ENCODE results near the gene ERICH2.

Gene ERICH2

GRCh38 chr2:170763232-170763631 is 6.9 kb upstream of the ERICH2 start:
- DNase-seq, result no peak

- no peak for DNase-seq
Observed at GRCh38 chr2:170764880-170765261, 5.3 kb upstream of the ERICH2 start.

GRCh38 chr2:170766693-170767092 is 3.5 kb upstream of the ERICH2 start:
- DNase-seq, result no peak

GRCh38 chr2:170770606-170771420 is 635 bp downstream of the ERICH2 start:
- DNase-seq, result no peak

GRCh38 chr2:170771421-170771937 is 1.3 kb downstream of the ERICH2 start:
- DNase-seq, result no peak

GRCh38 chr2:170772295-170772694 is 2.1 kb downstream of the ERICH2 start:
- DNase-seq, result no peak

- no peak for DNase-seq
Observed at GRCh38 chr2:170774074-170774473, 3.9 kb downstream of the ERICH2 start.

GRCh38 chr2:170778900-170779299 is 8.7 kb downstream of the ERICH2 start:
- DNase-seq, result no peak

- DNase-seq, result no peak
Observed at GRCh38 chr2:170779304-170779703, 9.1 kb downstream of the ERICH2 start.

GRCh38 chr2:170782673-170783072 is 12.5 kb downstream of the ERICH2 start:
- no peak for DNase-seq

- DNase-seq, result no peak
Observed at GRCh38 chr2:170783549-170783948, 13.4 kb downstream of the ERICH2 start.

- no peak for DNase-seq
Observed at GRCh38 chr2:170798996-170799395, 28.8 kb downstream of the ERICH2 start.

- no peak for DNase-seq
Observed at GRCh38 chr2:170806548-170806947, 36.4 kb downstream of the ERICH2 start.

GRCh38 chr2:170812710-170813600 is 42.8 kb downstream of the ERICH2 start:
- no peak for DNase-seq

- no peak for DNase-seq
Observed at GRCh38 chr2:170813611-170814532, 43.7 kb downstream of the ERICH2 start.

- no peak for DNase-seq
Observed at GRCh38 chr2:170814533-170815230, 44.5 kb downstream of the ERICH2 start.

- no peak for DNase-seq
Observed at GRCh38 chr2:170815311-170815710, 45.1 kb downstream of the ERICH2 start.

GRCh38 chr2:170815746-170816503 is 45.7 kb downstream of the ERICH2 start:
- no peak for DNase-seq

- DNase-seq, result no peak
Observed at GRCh38 chr2:170816504-170817092, 46.4 kb downstream of the ERICH2 start, which contains the start of gene GAD1. Gene GAD1 (plus strand): TSS chr2:170816887. CDS start chr2:170818592, 1,705 bp downstream.

All from NK-92 treated with Interleukin-12 subunit alpha and Interleukin-12 subunit beta, amount 100 ng/mL, for 24 hours (cell line).